IPS-11a (cell line): Measurements from ENCODE around the gene PLSCR2.
"Not testable (repeated sequence)": the region's sequence is repeated elsewhere in the genome, so short reads cannot be mapped to it uniquely, and the experiment has no call there.

Source experiments
- H3K4me3 ChIP-seq: one replicate; pipeline ENCODE4 v1.5.1; 2013; ENCODE audit warnings: low read depth, low read length, control low read depth

PLSCR2 gene

GRCh38 chr3:146421819-146422759 is 47.3 kb downstream of the PLSCR2 start:
- no peak overlapping the region for H3K4me3 ChIP-seq

- no peak overlapping the region for H3K4me3 ChIP-seq
These were observed 53.0 kb downstream of the PLSCR2 start for GRCh38 chr3:146416366-146416765.

DNA sequence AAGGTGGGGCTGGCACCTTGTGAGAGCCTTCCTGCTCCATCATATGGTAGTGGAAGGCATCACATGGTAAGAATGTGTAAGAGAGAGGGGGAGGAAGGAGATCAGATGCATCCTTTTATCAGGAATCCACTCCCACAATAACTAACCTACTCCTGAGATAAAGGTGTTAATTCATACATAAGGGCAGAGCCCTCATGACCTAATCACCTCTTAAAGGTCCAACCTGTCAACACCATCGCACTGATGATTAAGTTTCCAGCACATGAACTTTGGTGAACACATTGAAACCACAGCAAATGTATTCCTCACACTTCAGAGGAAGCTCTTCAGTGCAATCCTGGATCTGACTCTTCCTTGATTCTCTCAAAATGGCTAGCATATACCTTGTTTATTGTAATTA is 55.4 kb downstream of the PLSCR2 start:
- H3K4me3 ChIP-seq: no peak overlapping the region

- H3K4me3 ChIP-seq: not testable (repeated sequence)
These were observed 56.6 kb downstream of the PLSCR2 start for GRCh38 chr3:146412711-146413110.

- no peak overlapping the region for H3K4me3 ChIP-seq
These were observed 61.4 kb downstream of the PLSCR2 start for GRCh38 chr3:146407956-146408355.

DNA sequence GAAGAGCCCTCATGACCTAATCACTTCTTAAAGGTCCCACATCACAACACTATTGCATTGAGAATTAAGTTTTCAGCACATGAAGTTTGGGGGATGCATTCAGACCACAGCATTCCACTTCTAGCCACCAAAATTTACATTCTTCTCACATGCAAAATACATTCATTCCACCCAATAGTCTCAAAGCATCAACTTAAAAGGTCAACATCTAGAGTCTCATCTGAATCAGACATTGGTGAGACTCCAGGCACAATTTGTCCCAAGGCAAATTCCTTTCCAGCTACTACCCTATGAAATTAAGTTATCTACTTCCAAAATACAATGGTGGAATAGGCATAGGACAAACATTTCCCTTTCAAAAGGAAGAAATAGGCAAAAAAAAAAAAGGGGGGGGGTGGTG is 64.9 kb downstream of the PLSCR2 start:
- no peak overlapping the region for H3K4me3 ChIP-seq

GRCh38 chr3:146403792-146404191 is 65.6 kb downstream of the PLSCR2 start:
- no peak overlapping the region for H3K4me3 ChIP-seq

GRCh38 chr3:146396792-146397191 is 72.6 kb downstream of the PLSCR2 start:
- no peak overlapping the region for H3K4me3 ChIP-seq

GRCh38 chr3:146395164-146395563 is 74.2 kb downstream of the PLSCR2 start:
- no peak overlapping the region for H3K4me3 ChIP-seq

DNA sequence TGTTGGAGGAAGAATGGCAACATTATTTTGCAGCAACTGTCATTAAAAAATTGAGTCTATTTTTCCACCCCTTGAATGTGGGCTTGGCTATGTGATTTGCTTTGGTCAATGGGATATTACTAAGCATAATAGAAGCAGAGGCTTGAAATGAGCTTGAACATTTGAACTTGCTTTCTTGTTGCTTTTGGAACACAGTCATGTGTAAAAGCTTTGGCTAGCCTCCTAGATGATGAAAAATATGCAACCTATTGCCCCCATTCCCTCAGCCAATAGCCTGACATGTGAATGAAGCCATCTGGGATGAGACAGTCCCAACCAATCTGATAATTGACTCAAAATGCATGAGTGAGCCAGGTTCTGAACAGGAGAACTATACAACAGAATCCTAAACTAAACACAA is 78.4 kb downstream of the PLSCR2 start:
- H3K4me3 ChIP-seq: no peak overlapping the region

- no peak overlapping the region for H3K4me3 ChIP-seq
These were observed 79.2 kb downstream of the PLSCR2 start for GRCh38 chr3:146390006-146390772.

DNA sequence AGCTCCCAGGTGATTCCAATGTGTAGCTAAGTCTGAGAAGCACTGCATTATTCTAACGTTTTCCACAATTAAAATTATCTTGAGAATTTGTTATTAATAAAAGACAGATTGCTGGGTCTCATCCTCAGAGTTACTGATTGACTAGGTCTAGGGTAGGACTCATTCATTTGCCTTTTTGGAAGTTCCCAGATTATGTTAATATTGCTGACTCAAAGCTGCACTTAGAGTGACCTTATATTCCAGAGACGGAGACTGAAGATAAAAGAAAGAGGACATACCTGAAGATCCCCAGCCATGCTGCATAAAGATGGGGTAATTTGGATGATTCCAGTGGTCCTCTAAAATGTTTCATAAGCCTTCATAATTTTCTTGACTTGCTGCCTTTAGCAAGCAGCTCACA is 81.8 kb downstream of the PLSCR2 start:
- no peak overlapping the region for H3K4me3 ChIP-seq

DNA sequence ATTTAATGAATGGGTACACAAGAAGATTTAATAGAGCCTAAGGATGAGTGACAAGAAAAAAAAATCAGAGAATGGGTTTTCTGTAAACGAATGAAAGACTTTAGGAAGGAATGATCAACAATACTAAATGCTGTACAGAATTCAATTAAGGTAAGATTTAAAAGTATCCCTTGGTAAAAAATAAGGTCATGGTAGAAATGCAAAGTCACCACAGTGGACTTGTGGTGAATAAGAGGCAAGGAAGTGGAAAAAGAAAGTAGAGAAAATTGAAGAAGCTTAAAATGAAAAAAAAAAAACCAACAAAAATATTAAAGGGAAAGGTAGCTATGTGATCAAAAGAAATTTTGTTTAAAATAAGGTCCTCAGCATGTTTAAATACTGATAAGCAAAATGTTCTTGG is 82.4 kb downstream of the PLSCR2 start:
- H3K4me3 ChIP-seq: no peak overlapping the region

GRCh38 chr3:146384786-146385185 is 84.6 kb downstream of the PLSCR2 start:
- no peak overlapping the region for H3K4me3 ChIP-seq
